Measurements from ENCODE around the gene TOMM70. TPM values are rescaled to one million over a fixed set of nuclear protein-coding genes. Genes with fewer than 3 reads are reported as not detected.
"Not testable (repeated sequence)": the region's sequence is repeated elsewhere in the genome, so short reads cannot be mapped to it uniquely, and the experiment has no call there.

TOMM70 gene
- total RNA-seq: 10 to 100 TPM; 55.3 to 61.5 (median 59.9) TPM

DNA sequence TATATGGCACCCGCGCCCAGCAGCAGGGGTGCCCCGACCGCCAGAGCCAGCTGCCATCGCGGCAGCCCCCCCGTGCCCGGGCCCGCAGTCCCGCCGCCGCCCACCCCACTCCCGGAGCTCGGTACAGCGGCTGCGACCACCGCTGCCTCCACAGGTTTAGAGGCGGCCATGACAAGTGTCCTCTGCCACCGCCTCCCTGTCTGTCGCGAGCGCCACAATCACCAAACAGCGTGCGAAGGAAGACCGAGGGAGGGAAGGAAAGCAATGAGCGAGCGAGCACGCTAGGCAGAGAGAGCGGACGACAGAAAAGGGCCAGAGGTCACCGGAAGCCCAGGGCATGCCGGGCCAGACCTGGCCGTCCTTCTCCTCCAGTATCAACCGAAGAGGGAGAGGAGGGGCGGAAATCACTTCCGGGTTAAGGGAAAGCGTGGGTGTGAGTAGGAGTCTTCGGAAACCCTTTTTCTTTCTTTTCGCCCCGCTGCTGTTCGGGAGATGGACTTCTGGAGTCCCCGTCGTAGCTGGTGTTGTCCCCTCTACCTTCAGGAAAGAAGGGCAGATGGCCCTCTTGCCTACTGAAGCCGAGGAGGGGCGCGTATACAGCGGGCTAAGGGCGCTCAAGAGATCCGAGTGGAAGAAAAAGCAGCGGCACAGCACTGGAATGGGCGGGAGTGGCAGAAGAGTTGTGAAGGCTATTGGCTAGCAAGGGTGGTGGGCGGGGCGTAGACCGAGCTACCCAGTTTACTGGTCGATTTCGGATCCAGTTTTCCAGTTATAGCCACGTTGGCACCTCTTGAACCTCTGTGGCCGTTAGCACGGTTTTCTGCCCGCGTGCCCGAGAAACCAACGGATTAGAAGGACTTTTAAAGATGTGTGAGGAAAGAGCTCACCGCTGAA lies at the start of gene TOMM70, which contains the start of gene LNP1:
Gene TOMM70, minus strand, starts transcription at position 310 of the 894 bp plus-strand sequence. Its CDS starts 140 bp downstream, at position 170.
Gene LNP1, plus strand, starts transcription at position 760 of the 894 bp plus-strand sequence. CDS start 28,191 bp downstream, outside the sequence.
- no peaks in the 10 kb centered on the region for H3K9me3 ChIP-seq
- H3K4me3 ChIP-seq: peak within 1 kb of the TSS; percentile 86 to 92
- peaks cover 9 to 69% (median 17%) of the 10 kb centered on the region in 3 donors for H3K4me1 ChIP-seq
- no peak for TF ChIP-seq EP300 (IDR thresholded peaks at IDR 0.05)
- peak; percentile 35 to 38 for TF ChIP-seq POLR2A (IDR thresholded peaks at IDR 0.05)
- TF ChIP-seq POLR2AphosphoS5 (IDR thresholded peaks at IDR 0.05): peak; percentile 78
- TF ChIP-seq, protein P1, sequence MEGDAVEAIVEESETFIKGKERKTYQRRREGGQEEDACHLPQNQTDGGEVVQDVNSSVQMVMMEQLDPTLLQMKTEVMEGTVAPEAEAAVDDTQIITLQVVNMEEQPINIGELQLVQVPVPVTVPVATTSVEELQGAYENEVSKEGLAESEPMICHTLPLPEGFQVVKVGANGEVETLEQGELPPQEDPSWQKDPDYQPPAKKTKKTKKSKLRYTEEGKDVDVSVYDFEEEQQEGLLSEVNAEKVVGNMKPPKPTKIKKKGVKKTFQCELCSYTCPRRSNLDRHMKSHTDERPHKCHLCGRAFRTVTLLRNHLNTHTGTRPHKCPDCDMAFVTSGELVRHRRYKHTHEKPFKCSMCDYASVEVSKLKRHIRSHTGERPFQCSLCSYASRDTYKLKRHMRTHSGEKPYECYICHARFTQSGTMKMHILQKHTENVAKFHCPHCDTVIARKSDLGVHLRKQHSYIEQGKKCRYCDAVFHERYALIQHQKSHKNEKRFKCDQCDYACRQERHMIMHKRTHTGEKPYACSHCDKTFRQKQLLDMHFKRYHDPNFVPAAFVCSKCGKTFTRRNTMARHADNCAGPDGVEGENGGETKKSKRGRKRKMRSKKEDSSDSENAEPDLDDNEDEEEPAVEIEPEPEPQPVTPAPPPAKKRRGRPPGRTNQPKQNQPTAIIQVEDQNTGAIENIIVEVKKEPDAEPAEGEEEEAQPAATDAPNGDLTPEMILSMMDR (IDR thresholded peaks at IDR 0.05): no peak
- whole genome bisulfite sequencing, 2 donors (ENCODE audit: low coverage in 1 of 2): 0 to 1% methylated on average over 6 to 20 of the region's 64 CpGs
- H3K36me3 ChIP-seq: no peaks in the 10 kb centered on the region
- no peaks in the 10 kb centered on the region for H3K27me3 ChIP-seq
- ATAC-seq: peak; percentile 98
- peak within 1 kb of the TSS; percentile 81 to 95 (median 94) for H3K27ac ChIP-seq

DNA sequence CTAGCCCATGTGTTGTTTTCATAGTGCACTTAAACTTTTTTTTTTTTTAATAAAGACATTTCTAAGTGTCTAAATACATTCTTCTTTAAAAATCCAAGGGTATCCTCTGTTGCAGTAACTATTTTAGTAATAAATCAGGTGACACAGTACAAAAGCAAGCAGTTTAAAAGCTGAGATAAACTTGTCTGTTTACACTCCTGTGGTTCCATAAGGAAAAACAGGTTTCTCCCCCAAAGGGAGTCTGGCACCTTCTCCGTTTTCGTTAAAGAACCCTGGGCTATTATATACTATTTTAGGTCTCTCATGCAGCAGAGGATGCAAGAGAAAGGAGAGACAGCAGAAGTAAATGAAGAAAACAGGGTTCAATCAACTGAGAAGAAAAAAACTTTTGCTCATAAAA lies 48.3 kb upstream of the TOMM70 start:
- WGBS, 2 donors (ENCODE audit: low coverage in 1 of 2): 54 to 64% methylated on average over 2 of the region's 2 CpGs
- H3K4me3 ChIP-seq: no peak overlapping the region
- H3K27ac ChIP-seq: no peak overlapping the region
- TF ChIP-seq, protein P1 (IDR thresholded peaks at IDR 0.05): no peak
- no peak for TF ChIP-seq POLR2AphosphoS5 (IDR thresholded peaks at IDR 0.05)
- no peak for TF ChIP-seq EP300 (IDR thresholded peaks at IDR 0.05)
- no peak for TF ChIP-seq POLR2A (IDR thresholded peaks at IDR 0.05)
- H3K36me3 ChIP-seq: no peaks in the 10 kb centered on the region
- H3K27me3 ChIP-seq: no peaks in the 10 kb centered on the region
- H3K4me1 ChIP-seq: no peaks in the 10 kb centered on the region
- H3K9me3 ChIP-seq: no peaks in the 10 kb centered on the region
- ATAC-seq: no peak

DNA sequence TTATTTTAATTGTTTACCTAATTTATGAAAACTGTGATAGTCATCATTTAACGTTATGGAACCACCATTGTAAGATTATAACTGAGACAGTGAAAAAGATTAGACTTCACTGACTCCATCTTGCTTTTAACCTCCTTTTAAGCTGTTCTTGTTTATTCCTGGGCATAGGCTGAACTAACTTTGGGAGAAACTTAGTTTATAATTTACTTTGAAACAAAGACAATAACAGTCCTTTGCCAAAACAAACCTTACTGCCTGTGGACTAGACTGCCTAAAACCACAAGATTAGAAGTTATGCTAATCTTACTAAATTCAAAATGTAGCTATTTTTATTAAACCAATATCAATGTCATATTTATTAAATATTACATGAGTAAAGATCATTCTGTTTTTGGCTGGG lies 47.2 kb upstream of the TOMM70 start:
- Histone ChIP-seq H3K9me3 (peaks cover 0 to 6% (median 0%) of the 10 kb centered on the region in 3 donors), H3K4me3 (no peak overlapping the region), H3K4me1 (no peaks in the 10 kb centered on the region), H3K27me3 (no peaks in the 10 kb centered on the region), H3K36me3 (no peaks in the 10 kb centered on the region), H3K27ac (no peak overlapping the region)
- TF ChIP-seq EP300 (IDR thresholded peaks at IDR 0.05) (no peak), POLR2A (IDR thresholded peaks at IDR 0.05) (no peak), POLR2AphosphoS5 (IDR thresholded peaks at IDR 0.05) (no peak)
- TF ChIP-seq, protein P1 (IDR thresholded peaks at IDR 0.05): no peak
- WGBS, 2 donors (ENCODE audit: low coverage in 1 of 2): 87 to 88% methylated on average over 1 of the region's 1 CpG
- ATAC-seq: no peak

DNA sequence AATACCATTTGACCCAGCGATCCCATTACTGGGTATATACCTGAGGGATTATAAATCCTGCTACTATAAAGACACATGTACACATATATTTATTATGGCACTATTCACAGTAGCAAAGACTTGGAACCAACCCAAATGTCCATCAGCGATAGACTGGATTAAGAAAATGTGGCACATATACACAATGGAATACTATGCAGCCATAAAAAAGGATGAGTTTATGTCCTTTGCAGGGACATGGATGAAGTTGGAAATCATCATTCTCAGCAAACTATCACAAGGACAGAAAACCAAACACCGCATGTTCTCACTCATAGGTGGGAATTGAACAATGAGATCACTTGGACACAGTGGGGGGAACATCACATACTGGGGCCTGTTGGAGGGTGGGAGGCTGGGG lies 46.2 kb upstream of the TOMM70 start:
- not testable (repeated sequence) for H3K4me3 ChIP-seq

GRCh38 chr3:100443690-100444089 lies 42.8 kb upstream of the TOMM70 start:
- no peaks in the 10 kb centered on the region for H3K4me1 ChIP-seq
- H3K9me3 ChIP-seq: peaks cover 0 to 6% (median 0%) of the 10 kb centered on the region in 3 donors
- no peak overlapping the region for H3K27ac ChIP-seq
- no peaks in the 10 kb centered on the region for H3K36me3 ChIP-seq
- H3K27me3 ChIP-seq: no peaks in the 10 kb centered on the region
- no peak for TF ChIP-seq POLR2AphosphoS5 (IDR thresholded peaks at IDR 0.05)
- no peak for TF ChIP-seq POLR2A (IDR thresholded peaks at IDR 0.05)
- TF ChIP-seq, protein P1 (IDR thresholded peaks at IDR 0.05): no peak
- TF ChIP-seq EP300 (IDR thresholded peaks at IDR 0.05): no peak
- no peak for ATAC-seq
- no peak overlapping the region for H3K4me3 ChIP-seq

More for the DNA sequence above, 46.2 kb upstream of the TOMM70 start:
- not testable (repeated sequence) for H3K9me3 ChIP-seq, H3K27ac ChIP-seq, ATAC-seq, H3K36me3 ChIP-seq, H3K27me3 ChIP-seq, H3K4me1 ChIP-seq
- WGBS, 2 donors (ENCODE audit: low coverage in 1 of 2): 92 to 94% methylated on average over 2 to 3 of the region's 3 CpGs
